Amniotic stem cell (primary cell): Measurements from ENCODE around the gene EVX1.
A peak's percentile ranks its signal among the peaks of the same experiment; 100 is the strongest.

Source experiments
- DNase-seq: peaks from one replicate; lab custom pipeline; 2025; lab: John Stamatoyannopoulos, UW

The EVX1 gene

GRCh38 chr7:27242555-27243339 is at the start of gene EVX1:
TSS of gene EVX1 (plus strand) at chr7:27242802. CDS start at chr7:27243031, 229 bp downstream.
- no peak for DNase-seq

GRCh38 chr7:27193335-27194001 is 49.1 kb upstream of the EVX1 start:
- no peak for DNase-seq

GRCh38 chr7:27194002-27194352 is 48.6 kb upstream of the EVX1 start:
- no peak for DNase-seq

GRCh38 chr7:27194686-27195379 is 47.8 kb upstream of the EVX1 start:
- no peak for DNase-seq

GRCh38 chr7:27196287-27196767 is 46.3 kb upstream of the EVX1 start:
- DNase-seq, result peak; percentile 46

GRCh38 chr7:27197137-27198042 is 45.2 kb upstream of the EVX1 start:
- DNase-seq, result no peak

- no peak for DNase-seq
These were observed 44.3 kb upstream of the EVX1 start for GRCh38 chr7:27198138-27198841.

- DNase-seq, result no peak
These were observed 43.5 kb upstream of the EVX1 start for GRCh38 chr7:27198871-27199801.

- no peak for DNase-seq
These were observed 42.5 kb upstream of the EVX1 start, which contains the start of gene HOXA13 for GRCh38 chr7:27199849-27200760. TSS of gene HOXA13 (minus strand) at chr7:27200091. CDS start at chr7:27200077, 14 bp downstream.

- DNase-seq, result no peak
These were observed 41.6 kb upstream of the EVX1 start for GRCh38 chr7:27200761-27201579.

GRCh38 chr7:27201580-27202017 is 41.0 kb upstream of the EVX1 start:
- no peak for DNase-seq

GRCh38 chr7:27202018-27202861 is 40.4 kb upstream of the EVX1 start:
- no peak for DNase-seq

- no peak for DNase-seq
These were observed 39.8 kb upstream of the EVX1 start for GRCh38 chr7:27202862-27203134.

- no peak for DNase-seq
These were observed 39.1 kb upstream of the EVX1 start for GRCh38 chr7:27203365-27203953.

GRCh38 chr7:27203964-27204594 is 38.5 kb upstream of the EVX1 start:
- no peak for DNase-seq

- no peak for DNase-seq
These were observed 37.7 kb upstream of the EVX1 start for GRCh38 chr7:27204851-27205322.
